Vagina (tissue), 2 donors: ENCODE data around the gene EXOC3.

Source experiments
- CTCF ChIP-seq, 3 experiments: fragments of 450-650 bp in 2 of 3; fragments of 200-600 bp in 1 of 3; sonication (generic) in 1 of 3; IDR thresholded peaks; one replicate each; pipeline ENCODE4 v1.5.1; 2017 to 2019; ENCODE audit warnings: antibody characterized with exemption in 3 of 3, mild to moderate bottlenecking in 2 of 3, moderate library complexity in 2 of 3
- POLR2A ChIP-seq, 2 donors: fragments of 450-650 bp; IDR thresholded peaks; one replicate each; pipeline ENCODE4 v1.6.1; 2017; ENCODE audit warnings: antibody characterized with exemption in 2 of 2, mild to moderate bottlenecking in 2 of 2, moderate library complexity in 2 of 2
- POLR2AphosphoS5 ChIP-seq, 2 donors: sonication (generic); formaldehyde crosslinking; IDR thresholded peaks; one replicate each; pipeline ENCODE4 v1.9.0; 2017; ENCODE audit warnings: antibody characterized with exemption in 2 of 2, mild to moderate bottlenecking in 2 of 2, low read depth in 1 of 2; ENCODE audit not compliant: insufficient read depth in 1 of 2

GRCh38 chr5:459562-460272, 16.7 kb downstream of the EXOC3 start:
- TF ChIP-seq CTCF (IDR thresholded peaks at IDR 0.05), result no peak
- no peak for TF ChIP-seq POLR2A (IDR thresholded peaks at IDR 0.05)
- no peak for TF ChIP-seq POLR2AphosphoS5 (IDR thresholded peaks at IDR 0.05; ENCODE audit: insufficient read depth in 1 of 2, low read depth in 1 of 2)
